Pancreas (tissue), 10 donors: ENCODE data around the gene TTC13. TPM values are rescaled to one million over a fixed set of nuclear protein-coding genes. Genes with fewer than 3 reads are reported as not detected.

Experiments used
- ATAC-seq, 4 donors: fragments of 200-7000 bp; cut with Tn5 transposase; one replicate each; pipeline versions ENCODE4 v1.8.0 to v1.9.1; 2020; ENCODE audit warnings: mild to moderate bottlenecking in 4 of 4, moderate library complexity in 4 of 4
- DNase-seq, 6 donors: peaks; one replicate each; pipeline ENCODE4 v3.0.0-alpha.2; 2020
- FAIRE-seq: peaks from 2 replicates; lab custom pipeline; 2012; peaks lifted over from hg19 to GRCh38; lab: Jason Lieb, UNC
- H3K27ac ChIP-seq, 4 donors: fragments of 200-600 bp; sonication (generic); 1 replicate in 3 of 4; 2 replicates in 1 of 4; pipeline versions ENCODE4 v1.5.0 to v1.8.0; 2020
- H3K27me3 ChIP-seq, 4 donors: fragments of 200-600 bp; one replicate each; pipeline ENCODE4 v1.8.0; 2021
- H3K36me3 ChIP-seq, 3 donors: fragments of 200-600 bp; sonication (generic) in 1 of 3; one replicate each; pipeline versions ENCODE4 v1.5.0 to v1.8.0; 2020 to 2021
- H3K4me1 ChIP-seq, 3 donors: fragments of 200-600 bp; one replicate each; pipeline ENCODE4 v1.8.0; 2021
- H3K4me3 ChIP-seq, 4 donors: fragments of 200-600 bp; sonication (generic) in 2 of 4; one replicate each; pipeline versions ENCODE4 v1.5.0 to v1.8.0; 2020 to 2021
- H3K9me3 ChIP-seq, 4 donors: fragments of 200-600 bp; one replicate each; pipeline ENCODE4 v1.8.0; 2021
- CTCF ChIP-seq, 4 donors: fragments of 200-600 bp; sonication (generic) in 3 of 4; IDR thresholded peaks; one replicate each; pipeline versions ENCODE4 v1.5.0 to v1.8.0; 2021; ENCODE audit warnings: antibody characterized with exemption in 4 of 4
- WGBS, 2 donors: extraction: QIAGEN DNeasy Blood & Tissue Kit; methylation state at CpG; one replicate each; pipeline ENCODE4 v1.1.7; 2013; 5-methylcytosine and 5-hydroxymethylcytosine counted together
- intact Hi-C, 3 donors: fragments of 100-400 bp; cut with DNase I; formaldehyde crosslinking; loops; one replicate each; pipeline versions ENCODE4 v1.11.1 to v1.14.2; 2022
- polyA plus RNA-seq, 2 donors: library from polyadenylated mRNA; stranded (reverse); fragments of 200-250 nt; gene quantifications; one replicate each; pipeline ENCODE4 v1.2.3, GENCODE V29; 2013
- total RNA-seq, 6 donors: library from RNA; stranded (reverse); fragmentation: NEBNext Ultra II Directional in 4 of 6; extraction: Animal tissue kit (Norgen Biotek cat#: 25700) in 4 of 6; gene quantifications; one replicate each; pipeline versions ENCODE4 v1.2.1 to v1.2.4, GENCODE V29; 2021 to 2023
- donor health status: healthy with polysubstance abuse.
- donor health status: DM: no; HTN: no; CAD: no; lungs with moderate emphysema.
- donor health status: DM: no; HTN: no; CAD: no.
- donor health status: control.
- donor health status: control.
- donor health status: Bipolar disorder and iron deficiency.
- donor health status: DM: yes; HTN: yes; CAD: no.
- donor health status: DM: no; HTN: no; CAD: no.
- donor health status: DM: no; HTN: no; CAD: no.
- donor health status: DM: yes; HTN: yes; CAD: no.

Gene TTC13
- total and polyA plus RNA-seq, 8 donors, result 5.3 to 17.0 (median 8.8) TPM

GRCh38 chr1:230905733-230906132 is 72.9 kb downstream of the TTC13 start:
- WGBS, 2 donors, result 86 to 88% methylated on average over 5 of the region's 5 CpGs
- TF ChIP-seq CTCF (IDR thresholded peaks at IDR 0.05), result no peak
- intact Hi-C loops, result no loop called here
- Histone ChIP-seq H3K36me3 (peaks cover 0 to 19% (median 0%) of the 10 kb centered on the region in 3 donors), H3K9me3 (no peaks in the 10 kb centered on the region), H3K4me3 (no peak overlapping the region), H3K27me3 (no peaks in the 10 kb centered on the region), H3K27ac (no peak overlapping the region), H3K4me1 (no peaks in the 10 kb centered on the region)
- no peak for FAIRE-seq
- DNase-seq, result no peak
- no peak for ATAC-seq

GRCh38 chr1:230902349-230902923 is 76.2 kb downstream of the TTC13 start:
- Histone ChIP-seq H3K4me3 (no peak overlapping the region), H3K9me3 (no peaks in the 10 kb centered on the region), H3K27me3 (no peaks in the 10 kb centered on the region), H3K36me3 (peaks cover 0 to 7% (median 0%) of the 10 kb centered on the region in 3 donors), H3K4me1 (no peaks in the 10 kb centered on the region), H3K27ac (no peak overlapping the region)
- ATAC-seq (no peak), FAIRE-seq (no peak), DNase-seq (peak in 1 of 6 donors; percentile 54)
- WGBS, 2 donors, result 95 to 97% methylated on average over 22 of the region's 22 CpGs
- TF ChIP-seq CTCF (IDR thresholded peaks at IDR 0.05), result no peak
- intact Hi-C loops, result no loop called here

GRCh38 chr1:230901671-230902070 is 77.0 kb downstream of the TTC13 start:
- peak overlapping the region in 1 of 4 donors; percentile 13 for H3K27ac ChIP-seq
- ATAC-seq, result no peak

GRCh38 chr1:230900984-230901383 is 77.7 kb downstream of the TTC13 start:
- H3K36me3 ChIP-seq, result peaks cover 0 to 4% (median 0%) of the 10 kb centered on the region in 3 donors
- WGBS, 2 donors, result 50 to 57% methylated on average over 6 of the region's 6 CpGs
- no peaks in the 10 kb centered on the region for H3K27me3 ChIP-seq
- no peak for FAIRE-seq
- no peaks in the 10 kb centered on the region for H3K4me1 ChIP-seq
- peak in 1 of 6 donors; percentile 34 for DNase-seq
- H3K4me3 ChIP-seq, result no peak overlapping the region
- intact Hi-C loops, result no loop called here
- peak overlapping the region in 2 of 4 donors; percentile 6 to 10 for H3K27ac ChIP-seq
- peak in 3 of 4 donors; percentile 45 to 64 (median 63) for ATAC-seq
- no peak for TF ChIP-seq CTCF (IDR thresholded peaks at IDR 0.05)
- H3K9me3 ChIP-seq, result no peaks in the 10 kb centered on the region

More at GRCh38 chr1:230901671-230902070, 77.0 kb downstream of the TTC13 start:
- no peak overlapping the region for H3K4me3 ChIP-seq
- WGBS, 2 donors, result 67 to 75% methylated on average over 6 of the region's 6 CpGs
- no peak for TF ChIP-seq CTCF (IDR thresholded peaks at IDR 0.05)
- no peaks in the 10 kb centered on the region for H3K9me3 ChIP-seq
- no peak for DNase-seq
- no peak for FAIRE-seq
- H3K36me3 ChIP-seq, result peaks cover 0 to 4% (median 0%) of the 10 kb centered on the region in 3 donors
- intact Hi-C loops, result no loop called here
- H3K4me1 ChIP-seq, result no peaks in the 10 kb centered on the region
- H3K27me3 ChIP-seq, result no peaks in the 10 kb centered on the region

GRCh38 chr1:230899841-230900251 is 78.8 kb downstream of the TTC13 start:
- TF ChIP-seq CTCF (IDR thresholded peaks at IDR 0.05), result no peak
- Histone ChIP-seq H3K4me1 (no peaks in the 10 kb centered on the region), H3K36me3 (no peaks in the 10 kb centered on the region), H3K27me3 (no peaks in the 10 kb centered on the region), H3K9me3 (no peaks in the 10 kb centered on the region), H3K4me3 (no peak overlapping the region), H3K27ac (peak overlapping the region in 2 of 4 donors; percentile 6 to 34)
- intact Hi-C loops, result no loop called here
- no peak for FAIRE-seq
- DNase-seq, result no peak
- WGBS, 2 donors, result 50 to 58% methylated on average over 5 of the region's 5 CpGs
- peak; percentile 56 to 68 (median 65) for ATAC-seq
